Right kidney (tissue), 1 donor: ENCODE data around the gene APOM.

Source experiments
- DNase-seq: peaks from one replicate; pipeline ENCODE4 v3.0.0-alpha.2; 2016

APOM gene

GRCh38 chr6:31705931-31706330, 50.2 kb downstream of the APOM start:
- no peak for DNase-seq

DNA sequence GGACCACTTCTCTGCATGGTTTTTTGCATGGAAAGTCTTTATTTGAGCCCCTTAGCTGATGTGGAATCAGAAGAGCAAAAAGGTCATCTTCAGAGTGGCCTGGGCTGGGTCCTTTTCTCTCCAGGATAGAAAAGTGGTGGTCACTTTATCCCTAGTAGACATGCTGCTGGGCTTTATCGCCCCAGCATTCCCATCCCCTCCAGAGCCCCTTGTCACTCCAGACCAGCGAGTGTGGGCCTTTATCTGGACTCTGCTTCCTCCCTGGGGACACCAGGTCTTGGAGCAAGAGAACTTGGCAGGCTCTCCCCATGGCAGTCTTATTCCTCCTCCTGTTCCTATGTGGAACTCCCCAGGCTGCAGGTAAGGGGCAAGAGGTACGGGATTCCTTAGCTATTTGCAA, 50.9 kb downstream of the APOM start, which contains the start of gene LY6G6F:
LY6G6F (plus strand) TSS at position 268 of the 400 bp plus-strand sequence; CDS start at position 309, 41 bp downstream.
- no peak for DNase-seq

- DNase-seq: no peak
Observed at GRCh38 chr6:31707701-31708100, 52.0 kb downstream of the APOM start.
